Measurements from ENCODE around the gene PCSK9.

GRCh38 chr1:55074455-55074854 is 35.1 kb downstream of the PCSK9 start:
- TF ChIP-seq CTCF (IDR thresholded peaks at IDR 0.05; ENCODE audit: low read depth, low read length) = no peak
- TF ChIP-seq POLR2A (IDR thresholded peaks at IDR 0.05; ENCODE audit: extremely low read depth, insufficient read length) = no peak

Data from NB4 (cell line).